Upper lobe of left lung (tissue), 6 donors: ENCODE data around the gene RNF25. TPM values are rescaled to one million over a fixed set of nuclear protein-coding genes. Genes with fewer than 3 reads are reported as not detected.

Source experiments
- ATAC-seq, 2 donors: fragments of 200-7000 bp; cut with Tn5 transposase; one replicate each; pipeline ENCODE4 v1.9.1; 2022; ENCODE audit warnings: mild to moderate bottlenecking in 2 of 2, moderate library complexity in 2 of 2; ENCODE audit not compliant: low FRiP score in 2 of 2
- DNase-seq, 2 donors: peaks; one replicate each; pipeline ENCODE4 v3.0.0-alpha.2; 2019 to 2020
- H3K27ac ChIP-seq, 4 donors: fragments of 200-600 bp; sonication (generic); one replicate each; pipeline ENCODE4 v1.5.1; 2016 to 2019
- H3K27me3 ChIP-seq, 4 donors: fragments of 200-600 bp; sonication (generic); one replicate each; pipeline ENCODE4 v1.5.1; 2017 to 2019
- H3K36me3 ChIP-seq, 4 donors: fragments of 200-600 bp; sonication (generic); one replicate each; pipeline ENCODE4 v1.5.1; 2016 to 2019
- H3K4me1 ChIP-seq, 4 donors: fragments of 200-600 bp; sonication (generic); one replicate each; pipeline ENCODE4 v1.5.1; 2018 to 2019
- H3K4me3 ChIP-seq, 4 donors: fragments of 200-600 bp; sonication (generic); one replicate each; pipeline ENCODE4 v1.5.1; 2017 to 2019; ENCODE audit warnings: mild to moderate bottlenecking in 2 of 4, moderate library complexity in 1 of 4
- H3K9me3 ChIP-seq, 4 donors: fragments of 200-600 bp; sonication (generic); one replicate each; pipeline ENCODE4 v1.5.1; 2018 to 2019
- EP300 ChIP-seq, 4 donors: sonication (generic); formaldehyde crosslinking; IDR thresholded peaks; one replicate each; pipeline ENCODE4 v1.5.1; 2017; ENCODE audit warnings: antibody characterized with exemption in 4 of 4, control low read depth in 2 of 4
- POLR2A ChIP-seq, 4 donors: fragments of 450-650 bp; IDR thresholded peaks; one replicate each; pipeline ENCODE4 v1.5.1; 2016 to 2017; ENCODE audit warnings: antibody characterized with exemption in 4 of 4, mild to moderate bottlenecking in 2 of 4
- POLR2AphosphoS5 ChIP-seq, 2 donors: sonication (generic); formaldehyde crosslinking; IDR thresholded peaks; one replicate each; pipeline ENCODE4 v1.5.1; 2017; ENCODE audit warnings: antibody characterized with exemption in 2 of 2
- WGBS, 2 donors: methylation state at CpG; one replicate each; pipeline ENCODE4 v1.1.5; 2017 to 2018; 5-methylcytosine and 5-hydroxymethylcytosine counted together
- total RNA-seq, 6 donors: library from RNA; depleted of rRNA in 4 of 6; stranded (reverse); fragments of >200 nt in 4 of 6; gene quantifications; one replicate each; pipeline versions ENCODE4 v1.1.0 to v1.2.1, GENCODE V29; 2016 to 2021
- TF ChIP-seq, protein P1 (sequence below), 6 experiments: fragments of 450-650 bp in 4 of 6; fragments of 200-600 bp in 2 of 6; sonication (generic) in 2 of 6; IDR thresholded peaks; one replicate each; pipeline ENCODE4 v1.5.1; 2016 to 2019; ENCODE audit warnings: antibody characterized with exemption in 6 of 6
- donor health status: DM: no; HTN: no; CAD: no; lungs with moderate emphysema.
- donor health status: DM: no; HTN: yes; CAD: no; lungs with severe emphysema.

Gene RNF25
- total RNA-seq, 6 donors from 2014 or later = 7.3 to 25.7 (median 17.8) TPM

DNA sequence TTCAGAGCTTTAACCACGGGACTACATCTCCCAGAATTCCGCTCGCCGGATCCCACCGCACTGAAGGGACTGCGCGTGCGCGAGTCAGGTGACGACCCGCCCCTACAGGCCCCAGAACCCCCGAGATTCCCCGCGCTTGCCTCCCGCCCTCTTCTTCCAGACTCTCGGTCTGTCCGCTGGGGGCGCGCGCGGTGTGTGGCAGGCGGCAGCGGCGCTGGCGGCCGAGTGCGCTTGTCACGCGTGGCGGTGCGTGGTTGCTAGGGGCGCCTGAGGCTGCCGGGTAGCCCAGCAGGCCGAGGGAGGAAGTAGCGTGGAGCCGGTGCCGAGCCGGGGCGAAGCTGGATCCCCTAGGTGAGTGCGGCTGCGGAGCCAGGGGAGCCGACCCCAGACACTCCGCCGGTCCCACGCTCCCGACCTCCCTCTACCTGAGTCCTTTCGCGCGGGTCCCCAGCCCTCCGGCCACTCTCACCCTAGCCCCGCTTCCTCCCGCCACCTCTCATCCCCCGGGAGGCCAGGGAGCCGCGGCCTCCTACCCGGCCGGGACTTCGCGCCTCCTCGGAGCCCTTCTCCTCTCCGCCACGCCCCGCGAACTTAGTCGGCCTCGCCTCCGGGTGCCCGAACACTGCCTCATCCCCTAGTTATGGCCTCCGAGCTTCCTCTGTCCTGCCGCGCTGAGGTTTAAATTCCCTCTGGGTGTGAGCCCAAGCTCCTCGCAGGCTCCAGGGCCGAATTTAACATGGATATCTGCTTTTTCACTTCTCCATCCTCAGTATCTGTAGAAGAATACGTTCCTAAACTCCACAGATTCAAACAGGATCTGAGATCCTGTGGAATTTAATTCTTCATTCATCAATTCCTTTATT is 39.1 kb upstream of the RNF25 start, which contains the start of gene TTLL4:
TSS of gene TTLL4 (plus strand) at position 149 of the 863 bp plus-strand sequence. CDS start 26,842 bp downstream, outside the sequence.
- 0 to 1% methylated on average over 15 to 65 of the region's 74 CpGs for WGBS, 2 donors
- TF ChIP-seq, protein P1, sequence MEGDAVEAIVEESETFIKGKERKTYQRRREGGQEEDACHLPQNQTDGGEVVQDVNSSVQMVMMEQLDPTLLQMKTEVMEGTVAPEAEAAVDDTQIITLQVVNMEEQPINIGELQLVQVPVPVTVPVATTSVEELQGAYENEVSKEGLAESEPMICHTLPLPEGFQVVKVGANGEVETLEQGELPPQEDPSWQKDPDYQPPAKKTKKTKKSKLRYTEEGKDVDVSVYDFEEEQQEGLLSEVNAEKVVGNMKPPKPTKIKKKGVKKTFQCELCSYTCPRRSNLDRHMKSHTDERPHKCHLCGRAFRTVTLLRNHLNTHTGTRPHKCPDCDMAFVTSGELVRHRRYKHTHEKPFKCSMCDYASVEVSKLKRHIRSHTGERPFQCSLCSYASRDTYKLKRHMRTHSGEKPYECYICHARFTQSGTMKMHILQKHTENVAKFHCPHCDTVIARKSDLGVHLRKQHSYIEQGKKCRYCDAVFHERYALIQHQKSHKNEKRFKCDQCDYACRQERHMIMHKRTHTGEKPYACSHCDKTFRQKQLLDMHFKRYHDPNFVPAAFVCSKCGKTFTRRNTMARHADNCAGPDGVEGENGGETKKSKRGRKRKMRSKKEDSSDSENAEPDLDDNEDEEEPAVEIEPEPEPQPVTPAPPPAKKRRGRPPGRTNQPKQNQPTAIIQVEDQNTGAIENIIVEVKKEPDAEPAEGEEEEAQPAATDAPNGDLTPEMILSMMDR (IDR thresholded peaks at IDR 0.05) = peak; percentile 76 to 97 (median 96)
- TF ChIP-seq POLR2A (IDR thresholded peaks at IDR 0.05) (peak in 3 of 4 donors; percentile 26 to 76 (median 29)), POLR2AphosphoS5 (IDR thresholded peaks at IDR 0.05) (peak; percentile 61 to 85), EP300 (IDR thresholded peaks at IDR 0.05) (peak in 1 of 4 donors; percentile 38)
- ATAC-seq = peak; percentile 99 to 100
- Histone ChIP-seq H3K4me1 (peaks cover 9 to 15% (median 12%) of the 10 kb centered on the region in 4 donors), H3K27ac (peak within 1 kb of the TSS; percentile 80 to 95 (median 88)), H3K27me3 (no peaks in the 10 kb centered on the region), H3K9me3 (no peaks in the 10 kb centered on the region), H3K4me3 (peak within 1 kb of the TSS; percentile 60 to 88 (median 76)), H3K36me3 (peaks cover 0 to 2% (median under 1%) of the 10 kb centered on the region in 4 donors)
- DNase-seq = peak; percentile 99

DNA sequence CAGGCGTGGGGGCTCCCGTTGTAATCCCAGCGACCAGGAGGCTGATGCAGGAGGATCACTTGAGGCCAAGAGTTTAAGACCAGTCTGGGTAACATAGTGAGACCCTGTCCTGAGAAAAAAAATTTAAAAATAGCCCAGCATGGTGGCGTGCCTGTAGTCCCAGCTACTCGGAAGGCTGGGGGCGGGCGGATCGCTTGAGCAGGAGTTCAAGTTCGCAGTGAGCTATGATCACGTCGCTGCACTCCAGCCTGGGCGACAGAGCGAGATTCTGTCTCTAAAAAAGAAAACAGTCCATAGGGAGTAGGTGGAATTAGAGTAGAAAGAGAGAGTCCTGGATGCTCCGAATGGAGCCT is 38.5 kb upstream of the RNF25 start:
- Histone ChIP-seq H3K27ac (peak overlapping the region in 2 of 4 donors; percentile 81 to 94), H3K4me3 (peak overlapping the region in 3 of 4 donors; percentile 68 to 88 (median 85)), H3K36me3 (no peaks in the 10 kb centered on the region), H3K4me1 (peaks cover 9 to 15% (median 12%) of the 10 kb centered on the region in 4 donors), H3K27me3 (no peaks in the 10 kb centered on the region), H3K9me3 (no peaks in the 10 kb centered on the region)
- WGBS, 2 donors = 53 to 55% methylated on average over 14 of the region's 14 CpGs
- TF ChIP-seq EP300 (IDR thresholded peaks at IDR 0.05) = no peak
- no peak for TF ChIP-seq POLR2A (IDR thresholded peaks at IDR 0.05)
- TF ChIP-seq POLR2AphosphoS5 (IDR thresholded peaks at IDR 0.05) = no peak
- TF ChIP-seq, protein P1 (IDR thresholded peaks at IDR 0.05) = no peak
- ATAC-seq = no peak
- no peak for DNase-seq

DNA sequence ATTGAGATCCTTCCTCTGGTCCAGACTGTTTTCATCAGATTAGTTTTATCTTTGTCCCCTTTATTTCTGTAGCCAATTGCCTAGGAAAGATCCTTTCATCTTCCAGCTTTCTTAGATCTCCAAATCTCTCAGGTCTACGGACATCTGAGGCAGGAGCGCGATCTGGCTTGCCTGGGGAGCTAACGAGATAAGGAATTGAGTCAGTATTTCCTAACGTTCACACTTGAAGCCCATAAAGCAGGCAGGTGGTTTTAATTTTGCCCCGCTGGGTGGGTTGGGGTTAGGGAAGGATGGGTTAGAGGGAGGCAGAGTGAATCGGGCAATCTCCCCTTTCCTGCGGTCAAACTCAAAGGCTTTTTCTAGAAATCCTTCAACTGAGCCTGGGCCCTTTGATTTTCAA is 38.1 kb upstream of the RNF25 start:
- Histone ChIP-seq H3K4me3 (peak overlapping the region in 1 of 4 donors; percentile 68), H3K27ac (no peak overlapping the region), H3K9me3 (no peaks in the 10 kb centered on the region), H3K36me3 (no peaks in the 10 kb centered on the region), H3K27me3 (no peaks in the 10 kb centered on the region), H3K4me1 (peaks cover 9 to 15% (median 12%) of the 10 kb centered on the region in 4 donors)
- no peak for TF ChIP-seq POLR2A (IDR thresholded peaks at IDR 0.05)
- 85 to 86% methylated on average over 8 of the region's 8 CpGs for WGBS, 2 donors
- DNase-seq (no peak), ATAC-seq (no peak)

DNA sequence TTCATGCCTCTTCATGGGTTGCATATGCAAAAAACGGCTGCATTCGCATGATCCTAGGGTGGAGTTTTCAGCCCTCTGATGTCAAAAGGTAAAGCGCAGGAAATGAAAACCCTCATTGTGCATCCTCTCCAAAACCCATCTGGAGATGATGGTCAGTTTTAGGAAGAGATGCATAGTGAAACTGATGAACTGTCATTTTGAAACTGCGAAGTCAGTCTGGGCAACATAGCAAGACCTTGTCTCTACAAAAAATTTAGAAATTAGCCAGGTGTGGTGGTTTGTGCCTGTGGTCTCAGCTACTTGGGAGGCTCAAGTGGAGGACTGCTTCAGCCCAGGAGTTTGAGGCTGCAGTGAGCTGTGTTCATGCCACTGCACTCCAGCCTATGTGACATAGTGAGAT is 36.3 kb upstream of the RNF25 start:
- WGBS, 2 donors = 86 to 90% methylated on average over 4 of the region's 4 CpGs
- no peak overlapping the region for H3K4me3 ChIP-seq
- TF ChIP-seq POLR2A (IDR thresholded peaks at IDR 0.05) (no peak), POLR2AphosphoS5 (IDR thresholded peaks at IDR 0.05) (no peak), EP300 (IDR thresholded peaks at IDR 0.05) (no peak)
- TF ChIP-seq, protein P1 (IDR thresholded peaks at IDR 0.05) = no peak
- DNase-seq (no peak), ATAC-seq (no peak)
- peaks cover 8 to 13% (median 10%) of the 10 kb centered on the region in 4 donors for H3K4me1 ChIP-seq
- no peaks in the 10 kb centered on the region for H3K9me3 ChIP-seq
- no peak overlapping the region for H3K27ac ChIP-seq
- no peaks in the 10 kb centered on the region for H3K27me3 ChIP-seq
- no peaks in the 10 kb centered on the region for H3K36me3 ChIP-seq

DNA sequence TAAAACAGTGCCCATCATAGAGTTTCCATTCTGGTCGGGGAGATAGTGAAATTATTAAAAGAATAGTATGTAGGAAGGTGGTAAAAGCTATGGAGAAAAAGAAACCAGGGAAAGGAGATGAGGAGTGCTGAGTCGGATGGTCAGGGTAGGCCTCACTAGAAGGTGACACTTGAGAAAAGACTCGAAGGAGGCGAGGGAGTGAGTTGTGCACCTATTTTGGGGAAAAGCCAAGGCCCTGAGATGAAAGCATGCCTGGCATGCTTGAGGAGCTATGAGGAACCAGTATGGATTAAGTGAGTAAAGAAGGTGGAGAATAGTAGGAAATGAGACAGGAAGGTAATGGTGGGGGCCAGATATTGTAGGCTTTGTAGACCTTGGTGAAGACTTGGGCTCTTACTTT is 31.5 kb upstream of the RNF25 start:
- TF ChIP-seq POLR2A (IDR thresholded peaks at IDR 0.05) (no peak), EP300 (IDR thresholded peaks at IDR 0.05) (no peak), POLR2AphosphoS5 (IDR thresholded peaks at IDR 0.05) (no peak)
- TF ChIP-seq, protein P1 (IDR thresholded peaks at IDR 0.05) = no peak
- Histone ChIP-seq H3K4me1 (no peaks in the 10 kb centered on the region), H3K36me3 (peaks cover 0 to 23% (median 6%) of the 10 kb centered on the region in 4 donors), H3K27ac (no peak overlapping the region), H3K27me3 (no peaks in the 10 kb centered on the region), H3K4me3 (no peak overlapping the region), H3K9me3 (no peaks in the 10 kb centered on the region)
- ATAC-seq (no peak), DNase-seq (no peak)
- 68 to 85% methylated on average over 4 of the region's 4 CpGs for WGBS, 2 donors
